ENCODE measurements around the gene PPFIA1. TPM values are rescaled to one million over a fixed set of nuclear protein-coding genes. Genes with fewer than 3 reads are reported as not detected.

Gene PPFIA1
- total RNA-seq, 4 donors from 2014 or later: 18.8 to 79.7 (median 39.1) TPM

GRCh38 chr11:70229737-70230136 is 40.8 kb upstream of the PPFIA1 start:
- H3K4me1 ChIP-seq: no peaks in the 10 kb centered on the region
- H3K36me3 ChIP-seq: no peaks in the 10 kb centered on the region

GRCh38 chr11:70230151-70230839 is 40.2 kb upstream of the PPFIA1 start:
- DNase-seq: no peak
- Histone ChIP-seq H3K9me3 (no peaks in the 10 kb centered on the region), H3K27me3 (no peaks in the 10 kb centered on the region), H3K36me3 (no peaks in the 10 kb centered on the region), H3K27ac (peak overlapping the region; percentile 24 to 42), H3K4me3 (no peak overlapping the region), H3K4me1 (no peaks in the 10 kb centered on the region)
- intact Hi-C loops (cut with DNase I; ENCODE audit: low total_unique reads): no loop called here
- TF ChIP-seq CTCF (IDR thresholded peaks at IDR 0.05) (no peak), POLR2A (IDR thresholded peaks at IDR 0.05) (no peak)

More at GRCh38 chr11:70229737-70230136, 40.8 kb upstream of the PPFIA1 start:
- Histone ChIP-seq H3K27ac (peak overlapping the region in 1 of 2 donors; percentile 42), H3K9me3 (no peaks in the 10 kb centered on the region), H3K27me3 (no peaks in the 10 kb centered on the region), H3K4me3 (no peak overlapping the region)
- DNase-seq: no peak
- no peak for TF ChIP-seq POLR2A (IDR thresholded peaks at IDR 0.05)
- no peak for TF ChIP-seq CTCF (IDR thresholded peaks at IDR 0.05)
- intact Hi-C loops (cut with DNase I; ENCODE audit: low total_unique reads): no loop called here

- DNase-seq: no peak
- no peaks in the 10 kb centered on the region for H3K9me3 ChIP-seq
- H3K4me1 ChIP-seq: no peaks in the 10 kb centered on the region
- H3K4me3 ChIP-seq: no peak overlapping the region
- H3K27me3 ChIP-seq: no peaks in the 10 kb centered on the region
- no peak for TF ChIP-seq POLR2A (IDR thresholded peaks at IDR 0.05)
- no peak for TF ChIP-seq CTCF (IDR thresholded peaks at IDR 0.05)
- intact Hi-C loops (cut with DNase I; ENCODE audit: low total_unique reads): no loop called here
- H3K27ac ChIP-seq: peak overlapping the region; percentile 24 to 42
- no peaks in the 10 kb centered on the region for H3K36me3 ChIP-seq
Measured at GRCh38 chr11:70230840-70231710, 39.4 kb upstream of the PPFIA1 start.

- Histone ChIP-seq H3K27ac (no peak overlapping the region), H3K4me3 (no peak overlapping the region), H3K27me3 (no peaks in the 10 kb centered on the region), H3K36me3 (no peaks in the 10 kb centered on the region), H3K9me3 (no peaks in the 10 kb centered on the region), H3K4me1 (no peaks in the 10 kb centered on the region)
- intact Hi-C loops (cut with DNase I; ENCODE audit: low total_unique reads): no loop called here
- no peak for DNase-seq
- TF ChIP-seq CTCF (IDR thresholded peaks at IDR 0.05) (no peak), POLR2A (IDR thresholded peaks at IDR 0.05) (no peak)
Measured at GRCh38 chr11:70233034-70233433, 37.5 kb upstream of the PPFIA1 start.

- TF ChIP-seq POLR2A (IDR thresholded peaks at IDR 0.05): no peak
- TF ChIP-seq CTCF (IDR thresholded peaks at IDR 0.05): no peak
- H3K9me3 ChIP-seq: no peaks in the 10 kb centered on the region
- intact Hi-C loops (cut with DNase I; ENCODE audit: low total_unique reads): no loop called here
- DNase-seq: peak in 1 of 2 donors; percentile 44
- H3K4me1 ChIP-seq: no peaks in the 10 kb centered on the region
- H3K27ac ChIP-seq: no peak overlapping the region
- H3K36me3 ChIP-seq: no peaks in the 10 kb centered on the region
- no peak overlapping the region for H3K4me3 ChIP-seq
- H3K27me3 ChIP-seq: no peaks in the 10 kb centered on the region
Measured at GRCh38 chr11:70233511-70233934, 37.0 kb upstream of the PPFIA1 start.

Data from uterus (tissue), 4 donors.